ENCODE data around the gene NRP2.

Gene NRP2

DNA sequence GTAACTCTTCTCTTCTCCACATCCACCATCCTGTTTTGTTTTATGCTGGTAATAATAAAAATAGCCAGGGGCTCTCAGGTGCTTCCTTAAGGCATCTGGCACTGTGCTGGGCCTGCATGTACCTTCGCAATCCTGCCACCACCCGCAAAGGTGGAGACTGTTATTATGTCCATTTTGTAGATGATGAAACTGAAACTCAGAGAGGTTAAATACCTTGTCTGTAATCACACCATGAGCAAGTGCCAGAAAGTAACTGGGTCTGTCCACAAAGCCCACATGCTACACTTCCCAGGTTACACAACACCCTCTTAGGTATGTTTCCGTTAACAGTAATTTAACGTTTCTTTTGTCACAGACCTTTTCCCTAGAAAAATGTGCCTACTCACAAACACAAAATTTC lies 27.0 kb downstream of the NRP2 start:
- no peak for DNase-seq (ENCODE audit: low spot score)

DNA sequence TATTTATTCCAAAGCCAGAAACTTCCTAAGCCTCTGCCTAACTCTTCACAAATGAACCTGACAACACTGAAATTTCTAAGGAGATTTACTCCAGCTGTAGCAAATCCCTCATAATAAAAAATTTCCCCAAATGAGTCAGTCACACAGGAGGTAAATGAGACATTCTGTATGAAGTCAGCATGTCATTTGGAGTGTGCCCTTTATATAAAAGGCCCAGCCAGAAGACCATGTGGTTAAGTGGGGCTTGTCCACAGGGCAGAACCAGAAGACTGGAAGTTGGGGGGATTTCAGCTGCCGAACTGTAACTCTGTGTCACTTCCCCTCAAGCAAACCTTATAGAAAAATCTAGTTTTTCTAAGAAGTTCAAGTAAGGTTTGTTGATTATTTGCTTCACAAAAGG lies 30.2 kb downstream of the NRP2 start:
- no peak for DNase-seq (ENCODE audit: low spot score)

DNA sequence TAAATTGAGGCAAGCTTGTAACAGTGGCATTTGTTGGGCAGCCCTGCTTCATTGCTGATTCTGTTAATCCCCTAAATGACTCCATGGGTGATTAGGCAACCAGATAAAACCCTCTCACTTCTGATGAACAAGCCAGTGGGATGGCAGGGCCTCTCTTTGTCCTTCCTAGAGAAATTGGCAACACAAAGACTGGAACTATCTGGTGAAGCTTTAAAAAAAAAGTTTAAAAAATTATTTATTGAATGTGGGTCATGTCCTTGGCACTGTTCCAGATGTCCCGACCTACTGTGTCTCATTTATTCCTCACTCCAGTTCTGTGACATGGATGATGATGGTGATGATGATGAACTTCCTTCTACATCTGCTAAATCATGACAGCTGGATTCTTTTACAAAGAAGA lies 30.8 kb downstream of the NRP2 start:
- no peak for DNase-seq (ENCODE audit: low spot score)

DNA sequence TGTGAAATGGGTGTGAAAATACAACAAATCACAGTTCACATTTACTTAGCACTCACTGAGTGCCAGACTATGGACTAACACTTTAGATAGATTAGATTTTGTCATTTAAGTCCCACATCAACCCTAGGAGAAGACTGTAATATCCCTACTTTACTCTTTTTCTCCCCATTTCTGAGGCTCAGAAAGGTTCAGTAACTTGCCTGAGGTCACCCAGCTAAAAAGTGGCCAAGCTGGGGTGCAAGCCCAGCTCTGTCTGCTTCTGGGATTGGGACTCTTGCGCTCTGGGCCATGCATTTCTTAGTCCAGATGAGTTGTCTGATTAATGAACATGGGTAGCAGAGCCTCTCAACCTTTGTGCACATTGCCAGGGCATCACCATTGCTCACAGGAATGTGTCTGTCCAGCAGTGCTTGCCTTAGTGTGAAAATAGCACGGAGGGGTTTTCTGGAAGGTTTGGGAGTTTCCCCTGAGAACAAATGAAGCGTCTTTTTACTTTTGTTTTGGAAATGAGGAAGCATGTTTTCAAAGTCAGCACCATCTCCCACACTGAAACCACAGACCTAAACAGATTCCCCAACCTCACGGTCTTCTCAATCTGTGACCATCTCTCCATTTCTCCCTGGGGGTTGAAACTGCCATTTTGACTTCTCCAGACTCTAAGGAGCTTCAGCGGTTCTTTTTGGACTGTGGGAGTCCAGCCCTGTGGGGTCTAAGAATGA lies 31.9 kb downstream of the NRP2 start:
- no peak for DNase-seq (ENCODE audit: low spot score)

DNA sequence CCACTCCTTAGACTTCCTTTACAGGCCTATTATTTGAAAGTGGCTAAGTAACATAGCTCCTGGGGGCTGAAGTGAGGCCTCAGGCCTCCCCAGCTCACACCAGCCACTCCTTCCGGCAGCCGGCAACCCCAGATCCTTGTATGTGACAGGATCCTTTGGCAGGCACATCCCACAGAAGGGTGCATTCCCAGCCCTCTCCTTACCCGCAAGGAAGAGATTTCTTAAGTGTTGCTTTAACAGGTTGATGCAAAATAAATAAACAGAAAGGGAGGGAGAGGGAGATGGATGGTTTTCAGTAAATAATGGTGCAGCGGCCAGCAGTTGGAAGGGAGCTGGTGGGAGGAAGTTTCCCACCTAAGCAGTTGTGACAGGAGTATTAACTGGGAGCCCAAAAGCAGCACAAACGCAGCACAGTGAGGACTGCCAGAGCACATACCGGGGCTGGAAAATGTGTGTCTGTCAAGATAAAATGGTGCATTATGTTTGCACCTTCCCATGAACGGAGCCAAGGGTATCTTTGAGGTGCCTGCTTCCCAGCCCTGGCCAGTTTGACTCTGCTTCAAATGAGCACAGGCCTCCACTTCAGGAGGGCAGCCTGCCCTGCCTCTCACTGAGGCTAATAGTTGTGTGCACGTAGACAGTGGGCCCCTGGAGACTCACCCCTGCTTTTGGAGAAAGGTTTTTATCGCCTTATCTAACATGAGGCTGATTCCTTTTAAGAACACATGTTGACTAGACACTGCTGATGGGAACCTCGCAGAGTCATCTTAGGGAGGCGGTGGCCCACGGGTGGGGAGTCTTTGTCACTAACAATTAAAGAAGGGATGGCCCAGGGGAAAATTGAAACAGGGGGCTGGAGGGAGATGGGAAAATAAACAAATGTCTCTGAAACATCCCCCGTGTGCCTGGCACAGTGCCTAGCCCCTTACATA lies 32.8 kb downstream of the NRP2 start:
- no peak for DNase-seq (ENCODE audit: low spot score)

DNA sequence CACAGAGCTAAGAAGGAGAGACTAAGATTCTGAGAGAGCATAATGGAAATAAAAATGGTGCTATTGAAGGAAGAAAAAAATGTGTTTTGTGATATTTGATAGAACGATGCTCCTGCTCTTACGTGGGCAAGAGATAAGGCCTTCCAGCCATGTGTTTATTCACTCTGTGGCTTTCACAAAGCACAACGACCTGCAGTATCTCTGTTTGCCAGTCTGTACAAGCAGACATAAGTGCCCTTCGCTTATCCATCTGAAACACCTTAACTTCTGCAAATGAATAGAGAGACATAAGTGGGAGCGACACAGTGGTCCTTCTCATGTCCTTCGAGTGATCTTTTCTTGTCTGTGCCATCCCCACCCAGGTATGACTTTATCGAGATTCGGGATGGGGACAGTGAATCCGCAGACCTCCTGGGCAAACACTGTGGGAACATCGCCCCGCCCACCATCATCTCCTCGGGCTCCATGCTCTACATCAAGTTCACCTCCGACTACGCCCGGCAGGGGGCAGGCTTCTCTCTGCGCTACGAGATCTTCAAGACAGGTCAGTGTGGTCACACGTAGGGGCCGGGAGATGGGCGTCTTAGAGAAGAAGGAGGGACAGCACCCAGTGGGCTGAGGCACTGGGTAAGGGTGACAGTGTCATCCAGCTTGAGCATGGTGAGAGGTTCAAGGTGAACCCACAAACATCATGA lies 33.7 kb downstream of the NRP2 start:
- DNase-seq (ENCODE audit: low spot score), result no peak

DNA sequence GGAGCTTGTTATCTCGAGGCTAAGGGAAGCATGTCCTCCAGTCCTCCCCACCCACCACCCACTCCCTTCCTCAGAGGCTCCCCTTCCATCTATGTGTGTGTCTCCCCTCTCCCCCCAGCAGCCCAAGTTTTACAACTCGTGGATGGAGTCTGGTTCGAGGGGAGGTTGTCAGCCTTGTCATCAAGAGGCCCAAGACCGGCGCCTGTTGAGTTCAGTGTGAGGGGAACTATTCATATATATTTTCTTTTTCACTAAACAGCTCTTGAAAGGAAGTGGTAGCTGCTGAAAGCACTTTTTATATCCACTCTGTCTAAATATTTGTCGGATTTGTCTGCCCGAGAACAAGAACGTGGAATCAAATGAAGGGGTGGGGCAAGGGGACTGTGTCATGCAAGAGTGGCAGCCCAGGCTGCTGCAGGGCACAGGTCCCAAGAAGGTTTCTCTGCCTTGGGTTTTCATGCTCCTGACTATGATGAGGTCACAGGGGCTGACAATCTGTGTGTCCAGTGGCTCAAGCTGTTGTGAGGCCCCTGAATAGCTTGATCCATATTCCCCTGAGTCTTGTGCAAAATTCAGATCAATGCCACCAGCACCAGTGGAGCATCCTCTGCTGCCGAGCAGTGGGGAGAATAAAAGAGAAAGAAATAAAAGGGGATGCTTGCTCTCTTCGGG lies 35.0 kb downstream of the NRP2 start:
- no peak for DNase-seq (ENCODE audit: low spot score)

DNA sequence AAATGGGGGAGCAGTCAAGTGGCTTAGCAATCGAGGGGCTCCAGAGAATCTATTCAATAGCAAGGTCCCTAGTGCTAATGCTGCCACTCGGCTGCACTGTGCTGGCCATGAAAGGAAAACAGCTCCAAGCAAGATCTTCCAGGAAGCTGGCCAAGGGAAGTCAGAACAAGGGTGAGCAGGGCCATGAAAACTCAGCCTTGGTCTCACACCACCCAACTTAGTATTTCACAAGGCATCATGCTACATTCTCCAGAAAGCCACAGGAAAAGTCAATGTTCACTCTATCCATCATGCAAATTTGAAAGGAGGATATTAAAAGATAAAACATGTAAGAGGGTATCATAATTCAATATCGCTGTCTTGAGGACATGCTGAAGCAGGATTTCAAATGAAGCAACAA lies 35.7 kb downstream of the NRP2 start:
- no peak for DNase-seq (ENCODE audit: low spot score)

DNA sequence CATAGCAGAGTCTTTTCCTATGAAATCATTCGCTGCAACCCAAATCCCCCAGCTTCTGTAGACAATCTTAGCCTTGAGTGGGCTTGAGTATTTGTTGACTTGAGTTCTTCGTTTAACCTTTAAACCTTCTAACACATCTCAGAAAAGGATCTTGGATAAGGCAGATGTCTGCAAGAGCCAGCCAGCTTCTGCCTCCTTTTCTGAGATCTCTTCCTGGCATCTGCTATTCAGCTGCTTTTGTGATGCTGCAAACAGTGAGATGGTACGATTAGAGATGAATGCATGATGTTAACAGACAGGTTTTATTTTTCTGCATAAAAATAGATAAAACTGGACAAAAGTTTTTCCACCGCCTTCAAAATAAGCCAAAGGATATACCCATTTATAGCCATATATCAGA lies 37.5 kb downstream of the NRP2 start:
- no peak for DNase-seq (ENCODE audit: low spot score)

DNA sequence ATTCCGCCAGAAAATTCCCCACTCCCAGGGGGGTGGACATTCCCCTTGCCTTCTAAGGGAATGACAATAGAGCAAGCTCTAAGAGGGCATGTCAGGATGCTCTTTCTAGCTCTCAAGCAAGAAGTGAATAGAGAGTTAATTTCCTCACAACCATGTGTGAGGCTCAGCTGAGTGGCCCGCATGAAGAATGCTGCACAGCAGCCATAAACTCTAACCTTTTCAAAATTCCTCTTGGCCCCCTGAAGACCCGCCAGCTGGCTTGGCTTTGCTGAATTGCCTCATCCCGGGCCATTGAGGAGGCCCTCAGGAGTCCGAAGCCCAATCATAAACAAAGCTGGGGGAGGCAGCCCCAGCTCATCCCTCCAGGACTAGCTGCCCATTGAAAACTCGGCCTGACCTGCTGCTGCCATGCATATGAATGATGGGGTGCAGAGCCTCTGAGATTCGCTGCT lies 38.2 kb downstream of the NRP2 start:
- DNase-seq (ENCODE audit: low spot score), result no peak

DNA sequence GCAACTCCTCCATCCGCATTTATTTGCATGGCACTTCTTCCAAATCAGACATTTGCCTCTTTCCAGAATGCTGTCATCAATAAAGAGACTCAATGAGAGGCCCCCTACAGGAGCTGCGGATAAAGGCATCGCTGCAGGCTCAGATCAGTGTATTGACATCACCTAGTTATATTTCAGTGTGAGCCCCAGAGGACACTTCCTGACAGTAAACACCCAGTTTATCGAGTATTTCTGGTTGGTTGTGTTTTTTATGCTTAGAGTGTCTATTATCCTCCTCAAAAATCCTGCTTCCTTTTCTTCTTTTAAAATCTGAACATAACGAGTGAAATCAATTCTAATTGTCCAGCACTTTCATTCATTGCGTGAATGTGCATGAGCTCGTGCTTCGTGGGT lies 38.8 kb downstream of the NRP2 start:
- no peak for DNase-seq (ENCODE audit: low spot score)

- no peak for DNase-seq (ENCODE audit: low spot score)
Measured at GRCh38 chr2:205722283-205722918, 40.1 kb downstream of the NRP2 start.

- no peak for DNase-seq (ENCODE audit: low spot score)
Measured at GRCh38 chr2:205723179-205723578, 40.9 kb downstream of the NRP2 start.

- DNase-seq (ENCODE audit: low spot score), result no peak
Measured at GRCh38 chr2:205725059-205725458, 42.8 kb downstream of the NRP2 start.

DNA sequence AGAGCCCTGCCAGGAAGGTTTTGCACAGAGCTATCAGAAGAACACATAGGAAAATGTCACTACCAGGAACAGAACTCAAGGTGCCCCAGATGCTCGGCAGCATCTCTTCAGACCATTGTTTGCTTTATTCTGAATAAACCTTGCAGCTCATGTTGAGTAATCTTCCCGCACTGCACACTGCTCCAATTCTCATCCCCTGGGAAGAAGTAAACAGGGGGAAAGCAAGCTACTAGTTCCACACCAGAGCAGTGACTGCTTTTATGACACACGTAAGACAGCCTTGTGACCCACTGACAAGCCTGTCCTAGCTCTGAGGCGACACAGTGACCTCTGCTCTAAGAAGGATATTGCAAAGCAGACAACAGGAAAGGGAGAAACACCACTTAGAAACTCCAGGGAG lies 44.2 kb downstream of the NRP2 start:
- no peak for DNase-seq (ENCODE audit: low spot score)

DNA sequence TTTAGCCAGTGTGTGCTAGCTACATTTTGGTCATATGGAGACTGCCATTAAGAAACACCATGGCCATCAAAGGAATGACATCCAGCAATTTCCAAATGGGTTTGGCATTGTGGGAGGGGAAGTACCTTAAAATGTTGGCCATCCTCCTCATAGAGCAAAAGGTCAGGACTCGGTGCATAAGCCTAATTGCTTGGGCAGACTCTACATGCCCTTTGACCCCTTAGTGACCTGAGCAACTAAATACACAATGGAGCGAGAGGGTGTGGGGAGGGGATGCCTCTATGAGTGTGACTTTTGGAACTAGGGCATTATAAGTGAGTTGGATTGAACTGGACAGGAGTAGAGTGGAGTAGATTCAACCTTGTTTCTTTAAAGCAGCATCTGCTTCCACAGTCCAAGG lies 44.9 kb downstream of the NRP2 start:
- no peak for DNase-seq (ENCODE audit: low spot score)

- DNase-seq (ENCODE audit: low spot score), result no peak
Measured at GRCh38 chr2:205728366-205728765, 46.1 kb downstream of the NRP2 start.

- no peak for DNase-seq (ENCODE audit: low spot score)
Measured at GRCh38 chr2:205730191-205730590, 47.9 kb downstream of the NRP2 start.

- DNase-seq (ENCODE audit: low spot score), result peak; percentile 30
Measured at GRCh38 chr2:205730701-205731582, 48.6 kb downstream of the NRP2 start.

GRCh38 chr2:205731583-205731981 lies 49.3 kb downstream of the NRP2 start:
- DNase-seq (ENCODE audit: low spot score), result peak; percentile 81

GRCh38 chr2:205732314-205732713 lies 50.0 kb downstream of the NRP2 start:
- no peak for DNase-seq (ENCODE audit: low spot score)

All from GM03348 (cell line).